GM23338 (cell line): Measurements from ENCODE around the gene TIMM44.

Source experiments
- CREB1 ChIP-seq: fragments of 250-450 bp; sonication (Bioruptor Pico); IDR thresholded peaks from 2 replicates; pipeline ENCODE4 v1.5.0; 2020; ENCODE audit warnings: low read depth, mild to moderate bottlenecking, moderate library complexity
- EZH2 ChIP-seq: fragments of 200-600 bp; sonication (generic); IDR thresholded peaks from one replicate; pipeline ENCODE4 v1.8.0; 2017; ENCODE audit warnings: antibody characterized with exemption, mild to moderate bottlenecking, low read depth; ENCODE audit not compliant: unreplicated experiment
- EZH2phosphoT487 ChIP-seq: fragments of 200-600 bp; sonication (generic); IDR thresholded peaks from one replicate; pipeline ENCODE4 v1.8.1; 2018; ENCODE audit warnings: antibody characterized with exemption; ENCODE audit not compliant: unreplicated experiment
- JUNB ChIP-seq: IDR thresholded peaks from one replicate; pipeline ENCODE4 v1.6.1; 2016; ENCODE audit warnings: antibody characterized with exemption; ENCODE audit not compliant: unreplicated experiment
- POLR2AphosphoS5 ChIP-seq: IDR thresholded peaks from 2 replicates; pipeline ENCODE4 v1.6.1; 2016; ENCODE audit warnings: antibody characterized with exemption, low read depth
- STAT1 ChIP-seq: IDR thresholded peaks from one replicate; pipeline ENCODE4 v1.6.1; 2016; ENCODE audit warnings: antibody characterized with exemption; ENCODE audit not compliant: unreplicated experiment
- ZNF114 ChIP-seq: fragments of 250-450 bp; sonication (Bioruptor Pico); IDR thresholded peaks from 2 replicates; pipeline ENCODE4 v1.5.0; 2020; ENCODE audit warnings: mild to moderate bottlenecking, moderate library complexity
- ZNF331 ChIP-seq: fragments of 250-450 bp; sonication (Bioruptor Pico); IDR thresholded peaks from 2 replicates; pipeline ENCODE4 v1.5.0; 2020; ENCODE audit warnings: low read depth, mild to moderate bottlenecking, moderate library complexity
- TF ChIP-seq, protein P1 (sequence below), 2 experiments: fragments of 200-600 bp in 1 of 2; sonication (generic) in 1 of 2; conservative IDR thresholded peaks; 2 replicates each; pipeline versions ENCODE4 v1.5.1 to v1.6.1; 2016 to 2017; ENCODE audit warnings: antibody characterized with exemption in 2 of 2, low read depth in 2 of 2, mild to moderate bottlenecking in 2 of 2, moderate library complexity in 1 of 2
- TF ChIP-seq, protein P2 (sequence below): IDR thresholded peaks from 2 replicates; pipeline ENCODE4 v1.6.1; 2016; ENCODE audit warnings: antibody characterized with exemption
- TF ChIP-seq, protein P3 (sequence below): IDR thresholded peaks from one replicate; pipeline ENCODE4 v1.6.1; 2018; ENCODE audit warnings: antibody characterized with exemption; ENCODE audit not compliant: unreplicated experiment

DNA sequence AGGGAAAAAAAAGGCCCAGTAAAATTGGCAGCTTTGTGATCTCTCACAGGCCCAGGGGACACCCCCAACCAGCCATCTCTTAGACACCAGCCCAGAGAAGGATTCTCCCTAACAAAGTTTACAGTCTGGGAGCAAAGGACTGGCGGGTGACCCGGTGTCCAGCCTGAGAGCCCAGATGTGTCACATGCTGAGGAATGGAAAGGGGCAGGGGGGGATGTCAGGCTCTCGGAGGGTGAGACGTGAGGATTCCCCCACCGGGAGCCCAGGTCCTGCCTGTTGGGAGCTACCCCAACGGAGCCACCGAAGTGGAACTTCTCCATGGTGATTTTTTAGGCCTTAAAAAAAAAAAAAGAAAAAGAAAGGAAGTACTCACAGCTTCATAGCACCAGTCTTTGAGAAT is 12.7 kb downstream of the TIMM44 start:
- TF ChIP-seq, protein P1, sequence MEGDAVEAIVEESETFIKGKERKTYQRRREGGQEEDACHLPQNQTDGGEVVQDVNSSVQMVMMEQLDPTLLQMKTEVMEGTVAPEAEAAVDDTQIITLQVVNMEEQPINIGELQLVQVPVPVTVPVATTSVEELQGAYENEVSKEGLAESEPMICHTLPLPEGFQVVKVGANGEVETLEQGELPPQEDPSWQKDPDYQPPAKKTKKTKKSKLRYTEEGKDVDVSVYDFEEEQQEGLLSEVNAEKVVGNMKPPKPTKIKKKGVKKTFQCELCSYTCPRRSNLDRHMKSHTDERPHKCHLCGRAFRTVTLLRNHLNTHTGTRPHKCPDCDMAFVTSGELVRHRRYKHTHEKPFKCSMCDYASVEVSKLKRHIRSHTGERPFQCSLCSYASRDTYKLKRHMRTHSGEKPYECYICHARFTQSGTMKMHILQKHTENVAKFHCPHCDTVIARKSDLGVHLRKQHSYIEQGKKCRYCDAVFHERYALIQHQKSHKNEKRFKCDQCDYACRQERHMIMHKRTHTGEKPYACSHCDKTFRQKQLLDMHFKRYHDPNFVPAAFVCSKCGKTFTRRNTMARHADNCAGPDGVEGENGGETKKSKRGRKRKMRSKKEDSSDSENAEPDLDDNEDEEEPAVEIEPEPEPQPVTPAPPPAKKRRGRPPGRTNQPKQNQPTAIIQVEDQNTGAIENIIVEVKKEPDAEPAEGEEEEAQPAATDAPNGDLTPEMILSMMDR (conservative IDR thresholded peaks at IDR 0.05; ENCODE audit: low read depth in 2 of 2) = no peak
- no peak for TF ChIP-seq POLR2AphosphoS5
- TF ChIP-seq EZH2 = no peak
- TF ChIP-seq CREB1 (CRISPR knock-in tag) = no peak
- TF ChIP-seq, protein P2, sequence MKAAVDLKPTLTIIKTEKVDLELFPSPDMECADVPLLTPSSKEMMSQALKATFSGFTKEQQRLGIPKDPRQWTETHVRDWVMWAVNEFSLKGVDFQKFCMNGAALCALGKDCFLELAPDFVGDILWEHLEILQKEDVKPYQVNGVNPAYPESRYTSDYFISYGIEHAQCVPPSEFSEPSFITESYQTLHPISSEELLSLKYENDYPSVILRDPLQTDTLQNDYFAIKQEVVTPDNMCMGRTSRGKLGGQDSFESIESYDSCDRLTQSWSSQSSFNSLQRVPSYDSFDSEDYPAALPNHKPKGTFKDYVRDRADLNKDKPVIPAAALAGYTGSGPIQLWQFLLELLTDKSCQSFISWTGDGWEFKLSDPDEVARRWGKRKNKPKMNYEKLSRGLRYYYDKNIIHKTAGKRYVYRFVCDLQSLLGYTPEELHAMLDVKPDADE = no peak
- no peak for TF ChIP-seq ZNF331
- no peak for TF ChIP-seq JUNB
- TF ChIP-seq ZNF114 (CRISPR knock-in tag) = no peak
- no peak for TF ChIP-seq EZH2phosphoT487
- TF ChIP-seq, protein P3, sequence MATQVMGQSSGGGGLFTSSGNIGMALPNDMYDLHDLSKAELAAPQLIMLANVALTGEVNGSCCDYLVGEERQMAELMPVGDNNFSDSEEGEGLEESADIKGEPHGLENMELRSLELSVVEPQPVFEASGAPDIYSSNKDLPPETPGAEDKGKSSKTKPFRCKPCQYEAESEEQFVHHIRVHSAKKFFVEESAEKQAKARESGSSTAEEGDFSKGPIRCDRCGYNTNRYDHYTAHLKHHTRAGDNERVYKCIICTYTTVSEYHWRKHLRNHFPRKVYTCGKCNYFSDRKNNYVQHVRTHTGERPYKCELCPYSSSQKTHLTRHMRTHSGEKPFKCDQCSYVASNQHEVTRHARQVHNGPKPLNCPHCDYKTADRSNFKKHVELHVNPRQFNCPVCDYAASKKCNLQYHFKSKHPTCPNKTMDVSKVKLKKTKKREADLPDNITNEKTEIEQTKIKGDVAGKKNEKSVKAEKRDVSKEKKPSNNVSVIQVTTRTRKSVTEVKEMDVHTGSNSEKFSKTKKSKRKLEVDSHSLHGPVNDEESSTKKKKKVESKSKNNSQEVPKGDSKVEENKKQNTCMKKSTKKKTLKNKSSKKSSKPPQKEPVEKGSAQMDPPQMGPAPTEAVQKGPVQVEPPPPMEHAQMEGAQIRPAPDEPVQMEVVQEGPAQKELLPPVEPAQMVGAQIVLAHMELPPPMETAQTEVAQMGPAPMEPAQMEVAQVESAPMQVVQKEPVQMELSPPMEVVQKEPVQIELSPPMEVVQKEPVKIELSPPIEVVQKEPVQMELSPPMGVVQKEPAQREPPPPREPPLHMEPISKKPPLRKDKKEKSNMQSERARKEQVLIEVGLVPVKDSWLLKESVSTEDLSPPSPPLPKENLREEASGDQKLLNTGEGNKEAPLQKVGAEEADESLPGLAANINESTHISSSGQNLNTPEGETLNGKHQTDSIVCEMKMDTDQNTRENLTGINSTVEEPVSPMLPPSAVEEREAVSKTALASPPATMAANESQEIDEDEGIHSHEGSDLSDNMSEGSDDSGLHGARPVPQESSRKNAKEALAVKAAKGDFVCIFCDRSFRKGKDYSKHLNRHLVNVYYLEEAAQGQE = no peak
- no peak for TF ChIP-seq STAT1
